ENCODE measurements around the gene FNDC4. TPM values are rescaled to one million over a fixed set of nuclear protein-coding genes. Genes with fewer than 3 reads are reported as not detected.

Gene FNDC4
- total RNA-seq, 1 donor from 2014 or later: 6.3 TPM

DNA sequence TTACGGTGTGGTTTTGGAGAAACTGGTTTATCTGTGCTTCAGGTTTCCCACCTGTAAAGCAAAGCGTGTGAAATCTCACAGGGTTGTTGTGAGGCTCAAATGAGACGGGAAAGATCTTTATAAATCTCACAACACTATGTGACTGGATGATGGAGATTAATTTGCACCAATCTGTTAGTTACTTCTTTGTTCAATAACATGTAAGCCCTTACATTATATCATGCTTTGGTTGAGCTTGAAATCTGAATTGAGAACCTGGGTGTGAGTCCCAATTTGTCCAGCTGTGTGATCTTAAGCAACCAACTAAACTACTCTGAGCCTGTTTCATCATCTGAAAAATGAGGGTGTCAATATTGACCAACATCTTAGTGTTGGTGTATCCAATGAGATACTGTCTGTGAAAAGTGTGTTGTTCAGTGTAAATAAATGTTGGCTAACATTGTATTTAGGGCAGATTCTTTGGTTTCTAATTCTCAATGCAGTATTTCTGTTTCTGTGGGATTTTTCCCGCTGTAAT lies 898 bp upstream of the FNDC4 start:
- intact Hi-C loops (cut with DNase I): no loop called here
- DNase-seq (ENCODE audit: low spot score) (no peak), ATAC-seq (no peak)

DNA sequence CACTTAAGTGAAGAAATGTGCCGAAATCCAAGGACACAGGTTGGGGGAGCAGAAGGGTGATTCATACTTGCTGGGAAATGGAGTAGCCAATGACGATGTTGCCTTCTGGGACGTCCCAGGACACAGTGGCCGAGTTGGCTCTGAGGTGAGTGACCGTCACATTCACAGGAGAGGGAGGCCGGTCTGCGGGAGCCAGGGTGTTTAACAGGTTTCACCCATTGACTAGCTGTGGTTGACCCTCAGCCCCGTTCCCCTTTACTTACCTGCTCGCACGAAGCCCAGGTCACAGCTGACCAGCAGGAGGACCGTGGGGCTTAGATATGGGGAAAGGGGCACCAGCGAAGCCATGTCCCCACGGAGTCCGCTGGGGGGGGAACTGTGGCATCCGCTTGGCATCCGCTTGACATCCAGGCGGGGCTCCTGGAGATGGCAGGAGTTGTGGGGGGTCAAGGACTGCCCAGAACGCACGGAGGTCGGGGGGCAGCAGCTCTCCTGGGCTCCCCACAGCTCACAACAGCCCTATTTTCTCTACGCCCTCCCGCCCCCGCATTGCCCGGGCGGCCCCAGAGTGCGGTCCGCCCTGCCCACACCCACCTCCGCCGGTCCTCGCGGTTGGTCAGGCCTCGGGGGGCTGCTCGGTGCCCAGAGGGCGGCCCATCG lies 586 bp downstream of the FNDC4 start:
- DNase-seq (ENCODE audit: low spot score) (no peak), ATAC-seq (peak; percentile 31)
- intact Hi-C loops (cut with DNase I): no loop called here

DNA sequence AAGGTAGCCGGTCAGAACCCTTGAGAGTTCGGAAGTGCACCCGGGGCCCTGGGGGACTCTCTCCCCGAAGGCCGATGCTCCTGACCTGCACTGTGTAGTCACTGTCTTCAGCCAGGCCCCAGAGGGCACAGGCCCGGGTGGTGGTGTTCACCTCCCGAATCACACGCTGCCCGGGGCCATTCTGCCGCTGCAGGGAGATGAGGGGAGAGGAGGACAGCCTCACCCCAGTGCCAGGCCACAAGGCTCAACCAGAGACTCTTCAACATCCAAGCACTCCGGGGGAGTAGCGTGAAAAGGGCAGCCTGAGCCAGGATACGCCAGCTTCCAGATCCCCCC lies 1.1 kb downstream of the FNDC4 start:
- DNase-seq (ENCODE audit: low spot score) (no peak), ATAC-seq (no peak)
- intact Hi-C loops (cut with DNase I): no loop called here

DNA sequence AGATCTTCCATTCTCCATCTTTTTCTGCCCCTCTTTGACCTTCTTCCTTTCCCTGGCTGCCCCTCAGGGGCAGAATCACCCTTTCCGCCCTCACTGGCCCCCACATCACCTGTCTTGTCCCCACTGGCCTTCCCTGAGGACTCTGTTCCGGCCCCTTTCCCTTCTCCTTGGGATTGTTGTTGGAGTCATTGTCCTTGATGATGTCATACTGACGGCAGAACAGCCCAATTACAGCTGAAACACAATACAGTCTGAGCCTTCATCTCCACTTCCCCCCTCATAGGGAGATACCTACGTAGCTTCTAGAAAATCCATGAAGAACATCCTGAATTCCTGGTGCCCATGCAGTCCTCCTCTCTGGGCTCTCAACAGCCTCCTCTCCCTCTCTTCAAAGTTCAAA lies 2.4 kb downstream of the FNDC4 start:
- no peak for DNase-seq (ENCODE audit: low spot score)
- ATAC-seq: no peak
- intact Hi-C loops (cut with DNase I): no loop called here

DNA sequence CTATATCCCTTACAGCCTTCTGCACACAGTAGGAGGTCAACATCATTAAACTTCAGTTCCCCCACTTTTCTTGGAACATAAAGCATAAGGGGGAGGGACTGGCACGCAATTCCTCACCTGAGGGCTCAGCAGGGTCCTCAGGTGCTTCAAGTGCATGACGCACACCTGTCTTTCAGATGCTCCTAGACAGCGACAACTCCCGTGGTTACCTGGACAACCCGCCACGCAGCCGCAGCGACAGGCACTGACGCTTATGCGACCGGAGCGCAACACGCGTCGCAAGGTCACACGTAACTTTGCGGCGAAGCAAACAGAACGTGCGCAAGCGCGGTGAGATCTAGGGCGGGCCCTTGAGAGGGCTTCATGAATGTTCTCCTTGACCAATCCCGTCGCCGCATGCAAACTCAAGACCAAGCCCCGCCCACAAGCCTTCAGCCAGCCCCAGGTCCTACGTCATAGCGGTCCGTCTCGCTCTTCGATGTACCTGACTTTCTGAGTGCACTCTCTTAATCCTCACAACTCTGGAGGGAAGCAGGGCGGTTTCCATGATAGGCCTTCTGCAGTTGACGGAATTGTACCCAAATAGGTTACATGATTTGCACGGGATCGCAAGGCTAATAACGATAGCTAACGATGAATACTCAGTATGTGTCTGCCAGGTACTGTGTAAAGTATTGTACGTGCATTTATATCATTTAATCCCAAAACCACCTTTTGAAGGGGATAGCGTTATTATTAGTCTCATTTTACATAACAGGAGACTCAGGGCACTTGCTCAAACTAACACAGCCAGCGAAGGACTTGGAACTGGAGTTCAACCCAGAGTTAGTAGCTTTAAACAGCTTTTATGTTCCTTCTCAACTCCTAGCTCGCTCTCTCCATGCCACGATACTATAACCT lies 5.3 kb downstream of the FNDC4 start, which contains the start of gene IFT172:
Gene IFT172 (minus strand): TSS at position 246 of the 900 bp plus-strand sequence. CDS start 90 bp downstream, at position 156.
- intact Hi-C loops (cut with DNase I): no loop called here
- peak; percentile 98 for DNase-seq (ENCODE audit: low spot score)
- peak; percentile 99 for ATAC-seq

DNA sequence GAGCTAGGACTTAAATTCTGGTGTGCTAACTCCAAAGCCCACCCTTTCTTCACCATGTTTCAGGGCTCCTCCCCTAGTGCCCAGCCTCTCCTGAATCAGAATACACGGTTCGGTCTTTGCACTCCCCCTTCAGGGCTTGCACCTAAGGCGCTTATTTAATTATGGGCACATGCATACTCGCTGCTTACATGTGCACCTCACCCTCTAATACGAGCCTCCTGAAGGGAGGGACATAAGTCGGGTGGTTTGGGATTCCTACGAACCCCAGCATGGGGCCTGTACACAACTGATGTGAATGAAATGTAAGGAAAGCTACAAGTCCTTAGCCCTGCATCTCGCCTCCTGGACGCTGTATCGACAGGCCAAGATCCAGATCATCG lies 5.9 kb downstream of the FNDC4 start:
- intact Hi-C loops (cut with DNase I): no loop called here
- no peak for DNase-seq (ENCODE audit: low spot score)
- ATAC-seq: peak; percentile 47

DNA sequence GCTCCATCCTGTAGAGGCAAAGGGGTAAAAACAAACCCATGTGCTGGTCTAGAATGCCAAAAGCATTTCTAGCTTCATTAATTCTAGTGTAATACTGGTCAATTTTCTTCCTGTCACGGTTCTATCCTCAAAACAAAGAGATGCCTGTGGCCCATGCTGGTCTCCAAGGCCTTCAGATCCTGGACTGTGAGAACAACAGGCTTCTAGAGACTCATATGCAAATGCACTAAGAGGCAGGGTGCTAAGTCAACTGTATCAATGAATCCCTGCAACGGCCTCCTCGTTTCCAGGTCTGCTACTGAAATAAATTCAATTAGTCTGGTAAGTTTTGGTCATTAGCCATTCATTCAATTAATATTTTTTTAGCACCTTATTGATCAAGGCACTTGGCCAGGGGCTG lies 9.5 kb downstream of the FNDC4 start:
- intact Hi-C loops (cut with DNase I): no loop called here
- no peak for ATAC-seq
- no peak for DNase-seq (ENCODE audit: low spot score)

DNA sequence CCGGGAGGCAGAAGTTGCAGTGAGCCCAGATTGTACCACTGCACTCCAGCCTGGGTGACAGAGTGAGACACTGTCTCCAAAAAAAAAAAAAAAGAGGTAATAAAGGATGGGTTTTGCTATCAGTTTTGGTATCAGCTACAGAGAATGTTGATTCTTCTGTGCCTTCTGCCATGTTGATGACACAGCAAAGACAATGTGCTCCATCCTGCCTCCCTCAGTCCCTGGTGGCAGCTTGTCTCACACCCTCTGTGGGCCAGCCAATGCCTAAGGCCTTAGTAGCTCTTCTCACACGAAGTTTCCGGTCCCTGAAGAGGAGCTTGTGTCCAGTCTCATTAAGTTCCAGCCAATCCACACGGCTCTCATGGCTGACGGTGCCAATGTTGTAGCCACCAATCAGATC lies 23.0 kb downstream of the FNDC4 start:
- no peak for DNase-seq (ENCODE audit: low spot score)
- intact Hi-C loops (cut with DNase I): no loop called here
- no peak for ATAC-seq

DNA sequence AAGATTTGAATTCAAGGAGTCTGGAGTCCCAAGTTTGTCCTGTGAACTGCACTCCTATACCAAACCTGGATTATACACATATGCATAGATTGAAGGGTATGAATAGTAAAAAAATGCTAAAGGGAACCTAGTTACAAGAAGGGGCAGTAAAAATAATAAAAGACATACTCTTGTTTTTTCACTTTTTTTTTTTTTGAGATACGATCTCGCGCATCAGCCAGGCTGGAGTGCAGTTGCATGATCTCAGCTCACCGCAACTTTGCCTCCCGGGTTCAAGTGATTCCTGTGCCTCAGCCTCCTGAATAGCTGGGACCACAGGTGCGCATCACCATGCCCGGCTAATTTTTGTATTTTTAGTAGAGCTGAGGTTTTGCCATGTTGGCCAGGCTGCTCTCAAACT lies 30.6 kb downstream of the FNDC4 start:
- DNase-seq (ENCODE audit: low spot score) (no peak), ATAC-seq (no peak)
- intact Hi-C loops (cut with DNase I): no loop called here

DNA sequence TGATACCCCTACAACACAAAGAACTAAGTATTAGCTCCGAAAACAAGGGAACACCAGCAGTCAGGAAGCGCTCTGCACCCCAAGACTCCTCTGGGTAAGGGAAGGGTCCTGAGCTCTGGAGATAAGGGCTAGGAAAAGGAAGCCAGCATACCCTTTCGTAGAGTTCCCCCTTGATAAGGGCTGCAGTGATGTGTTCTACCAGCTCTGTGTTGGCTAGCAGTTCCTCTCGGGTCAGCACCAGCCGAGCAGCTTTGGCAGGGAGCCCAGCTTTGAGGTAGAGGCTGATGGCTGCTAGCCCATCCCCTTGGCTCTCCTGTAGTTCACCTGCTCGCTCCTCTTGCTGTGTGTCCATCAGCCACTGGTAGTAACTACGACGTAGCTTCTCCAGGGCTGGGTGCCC lies 33.9 kb downstream of the FNDC4 start:
- intact Hi-C loops (cut with DNase I): no loop called here
- DNase-seq (ENCODE audit: low spot score) (no peak), ATAC-seq (no peak)

DNA sequence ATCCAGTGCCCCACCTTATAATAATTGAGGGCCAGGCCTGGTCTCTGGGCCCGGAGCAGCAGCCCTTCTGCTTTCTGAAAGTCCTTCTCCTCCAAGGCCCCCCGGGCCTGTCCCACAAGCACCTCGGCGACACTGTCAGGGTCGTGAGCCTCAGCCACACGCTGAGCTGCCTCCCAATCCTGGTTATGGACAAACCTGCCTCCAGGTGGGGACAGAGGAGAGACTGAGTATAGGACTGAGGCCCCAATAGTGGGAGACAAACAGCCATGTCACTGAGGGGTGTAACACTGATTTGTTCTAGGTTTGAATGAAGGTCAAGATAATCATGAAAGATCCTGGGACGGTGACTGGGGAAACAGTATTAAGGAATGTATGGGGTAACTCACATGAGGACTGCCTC lies 41.0 kb downstream of the FNDC4 start:
- intact Hi-C loops (cut with DNase I): no loop called here
- no peak for DNase-seq (ENCODE audit: low spot score)
- no peak for ATAC-seq

DNA sequence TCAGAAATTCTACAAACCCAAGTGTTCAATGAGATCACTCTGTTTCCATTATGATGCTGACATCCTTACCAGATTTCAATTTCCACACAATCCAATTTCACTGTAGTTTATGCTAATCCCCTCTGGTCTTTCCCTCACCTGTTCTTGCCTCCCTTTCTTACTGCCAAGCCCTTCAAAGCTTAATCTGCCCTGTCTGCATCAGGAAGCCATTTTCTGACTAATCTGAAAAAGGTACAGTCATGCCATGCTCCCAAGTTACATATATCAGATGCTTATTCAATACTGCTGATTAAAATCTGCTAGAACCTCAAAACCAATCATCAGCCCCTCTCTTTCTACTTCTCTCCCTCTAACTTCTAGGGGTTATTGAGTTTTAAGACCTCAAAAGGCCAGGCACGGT lies 43.9 kb downstream of the FNDC4 start:
- intact Hi-C loops (cut with DNase I): no loop called here
- ATAC-seq: no peak
- DNase-seq (ENCODE audit: low spot score): no peak

DNA sequence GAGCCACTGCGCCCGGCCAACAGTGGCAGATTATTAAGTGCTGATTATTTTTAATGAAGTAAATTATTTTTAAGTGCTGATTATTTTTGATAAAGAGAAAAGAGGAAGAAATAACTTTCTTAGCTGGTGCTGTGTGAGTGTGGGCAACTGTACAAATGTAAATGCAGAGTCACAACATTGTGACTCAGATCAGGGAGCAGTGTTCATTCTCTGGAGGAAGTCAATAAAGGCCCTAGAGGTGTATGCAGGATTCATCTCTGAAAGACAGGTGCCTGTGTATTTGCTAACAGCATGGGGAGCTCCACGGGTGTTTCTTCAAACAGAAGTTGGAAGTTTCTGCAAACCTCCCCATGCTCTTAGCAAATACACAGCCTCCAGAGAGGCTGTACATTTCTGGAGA lies 46.6 kb downstream of the FNDC4 start:
- DNase-seq (ENCODE audit: low spot score) (no peak), ATAC-seq (no peak)
- intact Hi-C loops (cut with DNase I): no loop called here

DNA sequence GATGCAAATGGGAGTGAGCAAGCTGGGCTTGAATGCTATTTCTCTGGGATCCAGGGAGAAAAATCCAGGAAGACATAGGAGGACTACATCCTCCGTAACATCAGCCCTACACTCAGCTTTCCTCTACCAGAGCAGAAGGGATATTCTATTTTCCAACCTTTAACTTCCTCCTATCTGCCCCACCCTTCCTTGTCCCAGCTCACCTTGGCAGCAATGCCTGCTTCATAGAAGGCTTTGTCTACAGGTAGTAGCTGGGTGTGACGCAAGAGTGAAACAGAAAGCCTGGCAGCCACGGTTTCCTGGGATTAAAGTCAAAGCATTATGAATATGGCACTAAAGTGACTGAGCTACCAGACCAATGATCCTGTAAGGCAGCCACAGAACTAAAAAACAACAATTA lies 48.9 kb downstream of the FNDC4 start:
- no peak for DNase-seq (ENCODE audit: low spot score)
- intact Hi-C loops (cut with DNase I): no loop called here
- no peak for ATAC-seq

DNA sequence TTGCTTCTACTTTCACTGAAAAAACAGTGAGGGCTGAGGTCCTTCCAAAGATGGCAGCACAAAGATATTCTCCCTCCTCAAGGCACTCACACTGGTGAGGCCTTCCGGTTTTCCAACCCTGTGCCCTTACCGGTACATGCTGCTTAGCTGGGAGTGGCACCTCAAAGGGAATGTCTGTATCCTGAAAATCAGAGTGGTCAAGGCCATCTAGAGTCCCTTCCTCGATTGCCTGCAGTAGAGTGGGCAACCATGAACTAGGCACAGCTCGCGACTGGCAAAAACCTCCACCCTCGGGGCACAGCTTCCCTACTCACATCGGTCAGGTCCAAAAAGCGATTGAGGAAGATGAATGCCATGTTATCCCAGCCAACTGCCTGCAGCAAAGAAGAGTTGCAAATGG lies 49.4 kb downstream of the FNDC4 start:
- DNase-seq (ENCODE audit: low spot score) (no peak), ATAC-seq (no peak)
- intact Hi-C loops (cut with DNase I): no loop called here

DNA sequence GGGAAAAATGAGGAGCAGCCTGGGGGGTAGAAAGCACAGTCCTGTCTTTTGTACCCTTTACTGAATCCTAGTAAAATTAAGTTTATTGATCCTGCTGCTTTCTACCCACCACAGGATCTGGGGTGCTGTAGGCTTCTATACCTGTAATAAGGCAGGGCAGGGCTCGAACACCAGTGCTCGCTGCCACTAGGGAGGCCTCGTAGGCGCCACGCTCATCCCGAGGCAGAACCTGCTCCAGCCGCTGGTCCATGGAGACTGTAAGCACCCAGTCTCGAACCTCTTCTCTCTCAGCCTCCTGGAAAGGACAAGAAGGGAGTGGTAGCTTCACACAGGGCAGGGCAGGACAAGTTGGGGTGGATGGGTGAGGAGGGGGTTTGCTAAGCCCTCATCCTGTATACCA lies 49.8 kb downstream of the FNDC4 start:
- no peak for ATAC-seq
- intact Hi-C loops (cut with DNase I): no loop called here
- no peak for DNase-seq (ENCODE audit: low spot score)

DNA sequence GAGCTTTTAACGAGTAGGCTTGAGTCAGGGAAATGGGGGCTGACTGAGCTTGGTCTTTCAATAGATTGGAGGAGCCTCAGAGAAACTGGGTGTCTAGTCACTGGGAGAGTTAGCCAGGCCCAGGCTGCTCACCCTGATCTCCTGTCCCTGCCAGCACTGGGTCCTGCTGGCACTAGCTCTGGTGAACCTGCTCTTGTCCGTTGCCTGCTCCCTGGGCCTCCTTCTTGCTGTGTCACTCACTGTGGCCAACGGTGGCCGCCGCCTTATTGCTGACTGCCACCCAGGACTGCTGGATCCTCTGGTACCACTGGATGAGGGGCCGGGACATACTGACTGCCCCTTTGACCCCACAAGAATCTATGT lies 52.1 kb downstream of the FNDC4 start:
- intact Hi-C loops (cut with DNase I): no loop called here
- ATAC-seq (peak; percentile 38), DNase-seq (ENCODE audit: low spot score) (no peak)

DNA sequence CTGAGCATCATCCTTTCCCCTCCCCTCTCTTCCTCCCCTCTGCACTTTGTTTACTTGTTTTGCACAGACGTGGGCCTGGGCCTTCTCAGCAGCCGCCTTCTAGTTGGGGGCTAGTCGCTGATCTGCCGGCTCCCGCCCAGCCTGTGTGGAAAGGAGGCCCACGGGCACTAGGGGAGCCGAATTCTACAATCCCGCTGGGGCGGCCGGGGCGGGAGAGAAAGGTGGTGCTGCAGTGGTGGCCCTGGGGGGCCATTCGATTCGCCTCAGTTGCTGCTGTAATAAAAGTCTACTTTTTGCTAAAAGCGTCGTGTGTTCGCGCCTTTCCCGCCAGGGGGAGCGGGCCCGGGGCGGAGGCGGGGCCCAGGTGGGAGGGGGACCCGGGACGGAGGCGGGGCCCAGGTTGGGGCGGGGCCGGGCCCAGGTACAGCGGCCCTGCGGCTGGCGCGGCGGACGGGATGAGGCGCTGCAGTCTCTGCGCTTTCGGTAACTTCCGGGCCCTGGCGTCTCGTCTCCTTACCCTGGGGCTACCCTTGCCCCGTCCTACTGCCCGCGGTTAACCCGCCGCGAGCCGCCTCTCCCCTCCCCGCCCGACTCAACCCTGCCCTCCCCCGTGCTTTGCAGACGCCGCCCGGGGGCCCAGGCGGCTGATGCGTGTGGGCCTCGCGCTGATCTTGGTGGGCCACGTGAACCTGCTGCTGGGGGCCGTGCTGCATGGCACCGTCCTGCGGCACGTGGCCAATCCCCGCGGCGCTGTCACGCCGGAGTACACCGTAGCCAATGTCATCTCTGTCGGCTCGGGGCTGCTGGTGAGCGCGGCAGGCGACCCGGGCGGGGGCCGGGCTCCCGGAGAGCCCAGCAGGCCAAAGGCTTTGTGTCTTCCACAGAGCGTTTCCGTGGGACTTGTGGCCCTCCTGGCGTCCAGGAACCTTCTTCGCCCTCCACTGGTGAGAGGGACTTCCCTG lies 52.8 kb downstream of the FNDC4 start, which contains the start of gene KRTCAP3:
Gene KRTCAP3 (plus strand): TSS at position 424 of the 962 bp plus-strand sequence. CDS start 32 bp downstream, at position 456.
- ATAC-seq: peak; percentile 47
- intact Hi-C loops (cut with DNase I): no loop called here
- no peak for DNase-seq (ENCODE audit: low spot score)

Measured in sciatic nerve (tissue), 2 donors.